ENCODE data around the gene WBP2. TPM values are rescaled to one million over a fixed set of nuclear protein-coding genes. Genes with fewer than 3 reads are reported as not detected.

WBP2 gene
- total and polyA plus RNA-seq, 2 of the 13 experiments (the other 11 are each of a cell fraction or from before 2014, with no cell fraction given) = 29.2 to 29.5 TPM

DNA sequence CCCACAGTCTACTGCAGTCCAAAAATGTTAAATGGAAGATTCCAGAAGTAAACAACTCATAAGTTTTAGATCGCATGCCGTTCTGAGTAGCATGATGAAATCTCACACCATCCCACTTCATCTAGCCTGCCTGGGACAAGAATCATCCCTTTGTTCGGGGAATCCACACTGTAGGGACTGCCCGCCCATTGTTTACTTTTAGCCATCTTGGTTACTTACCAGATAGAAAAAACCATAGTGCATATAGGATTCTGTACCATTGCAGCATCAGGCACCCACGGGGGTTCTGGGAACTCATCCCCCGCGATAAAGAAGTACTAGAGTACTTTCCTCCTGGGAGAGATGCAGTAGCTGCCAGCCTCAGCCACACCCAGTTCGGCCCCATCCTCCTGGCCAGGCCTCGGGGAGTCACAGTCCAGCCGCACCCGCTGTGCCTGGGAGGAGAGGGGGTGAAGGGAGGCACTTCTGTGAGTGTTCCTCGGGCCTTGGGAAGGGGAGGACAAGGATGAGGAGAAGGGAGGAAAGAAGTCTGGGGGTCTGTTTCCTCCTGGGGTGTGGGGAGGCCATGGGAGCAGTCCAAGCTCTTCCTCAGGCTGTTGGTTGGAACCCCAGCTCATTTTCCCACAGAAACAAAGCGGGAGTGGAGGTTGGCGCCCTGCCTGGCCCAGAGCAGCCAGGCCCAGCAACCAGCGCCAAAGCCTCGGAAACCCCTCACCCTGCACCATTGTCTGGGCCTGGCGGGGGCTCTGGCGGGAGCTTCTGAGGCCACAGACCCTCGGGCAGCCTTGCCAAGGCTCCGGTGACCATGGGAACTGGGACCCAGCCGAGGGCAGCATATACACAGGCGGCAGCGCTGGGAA is 14.4 kb upstream of the WBP2 start:
- no peaks in the 10 kb centered on the region for H3K27me3 ChIP-seq (ENCODE audit: control insufficient read depth in 1 of 2, insufficient read depth in 2 of 2, low read length in 2 of 2)
- ChIA-PET CTCF (ENCODE audit: low intra/inter-chr PET ratio, low total read pairs) (no interaction called here), POLR2A (interaction anchor here (1.0 to 13.8 kb wide), 8 partner anchors 8 to 105 kb away, joined by 3 to 454 read pairs (median 14); partner anchors contain the start of genes GALK1, TRIM47, TRIM65 and UNC13D)
- H3K4me2 ChIP-seq (ENCODE audit: low read depth, low read length) = peak overlapping the region; percentile 84
- H3K4me1 ChIP-seq (ENCODE audit: insufficient read depth, low read length) = peaks cover 94% of the 10 kb centered on the region
- H3K27ac ChIP-seq (ENCODE audit: extremely low read length, insufficient read depth, low read length) = peak overlapping the region; percentile 83
- no peaks in the 10 kb centered on the region; the same call in 1 of the 2 replicates for H4K20me1 ChIP-seq (ENCODE audit: insufficient read depth, low read length)
- in situ Hi-C loops (cut with HindIII; ENCODE audit: extremely low pct_ligation_motif_present, low pct_unique_long_range_greater_than_20kb) = no loop called here
- H3K4me3 ChIP-seq (replicated peaks in 1 of 3; ENCODE audit: insufficient read depth in 1 of 3, low read depth in 2 of 3, low read length in 3 of 3) = peak overlapping the region; percentile 59 to 75 (median 59)
- TSS peak; percentile 87 for BruUV-seq (replicated peaks)
- FAIRE-seq (peak; percentile 96), DNase-seq (ENCODE audit: low spot score) (peak; percentile 99), ATAC-seq (peak; percentile 52)
- intact Hi-C loops (cut with micrococcal nuclease; ENCODE audit: unreplicated experiment) = loop anchor here (2.0 kb wide), 1 partner anchor 15 kb away; the partner anchor contains the start of gene WBP2
- H3K9me3 ChIP-seq (ENCODE audit: low read length) = no peaks in the 10 kb centered on the region
- peak overlapping the region; percentile 85 for H3K9ac ChIP-seq (ENCODE audit: insufficient read depth, low read depth, low read length)
- 15% methylated on average over 16 of the region's 23 CpGs for WGBS (ENCODE audit: low lambda C conversion rate)
- H3K79me2 ChIP-seq (ENCODE audit: insufficient read depth, low read length) = peaks cover 9% of the 10 kb centered on the region
- H2AFZ ChIP-seq (ENCODE audit: low read length) = no peak overlapping the region
- H3K36me3 ChIP-seq (replicated peaks in 1 of 2; ENCODE audit: control insufficient read depth in 1 of 2, insufficient read depth in 2 of 2, low read length in 2 of 2) = peaks cover 1 to 8% of the 10 kb centered on the region in 2 experiments; a peak in 3 of 5 replicates
- TF ChIP-seq ZNF619 (CRISPR knock-in tag; IDR thresholded peaks at IDR 0.05) (no peak), ZSCAN29 (CRISPR knock-in tag; conservative IDR thresholded peaks at IDR 0.05) (peak; percentile 91), STAG1 (CRISPR knock-in tag; IDR thresholded peaks at IDR 0.05) (no peak), SYNCRIP (IDR thresholded peaks at IDR 0.05; ENCODE audit: insufficient read depth, low read depth, low read length) (no peak), NFYC (CRISPR knock-in tag; IDR thresholded peaks at IDR 0.05) (0 out of 2 replicates have a peak, but pooled peaks have one; percentile 35), GATA4 (IDR thresholded peaks at IDR 0.05; ENCODE audit: borderline replicate concordance, low read depth) (peak; percentile 19; the same call in 1 of the 2 replicates), SRSF1 (optimal IDR thresholded peaks at IDR 0.05; ENCODE audit: low read depth, low read length) (peak; percentile 19), KLF15 (CRISPR knock-in tag; IDR thresholded peaks at IDR 0.05; ENCODE audit: borderline replicate concordance) (no peak), RARA (CRISPR knock-in tag; IDR thresholded peaks at IDR 0.05) (peak; percentile 74), JARID2 (CRISPR knock-in tag; IDR thresholded peaks at IDR 0.05; ENCODE audit: insufficient replicate concordance) (no peak), ZNF841 (CRISPR knock-in tag; IDR thresholded peaks at IDR 0.05; ENCODE audit: borderline replicate concordance) (no peak), DNMT3B (CRISPR knock-in tag; conservative IDR thresholded peaks at IDR 0.05) (peak; percentile 62; the same call in 1 of the 2 replicates), KDM6A (CRISPR knock-in tag; IDR thresholded peaks at IDR 0.05; ENCODE audit: low read depth) (peak; percentile 49; the same call in 1 of the 2 replicates), KDM5A (IDR thresholded peaks at IDR 0.05; ENCODE audit: borderline replicate concordance, low read length) (no peak; the same call in 1 of the 2 replicates)
- TF ChIP-seq, protein P1, sequence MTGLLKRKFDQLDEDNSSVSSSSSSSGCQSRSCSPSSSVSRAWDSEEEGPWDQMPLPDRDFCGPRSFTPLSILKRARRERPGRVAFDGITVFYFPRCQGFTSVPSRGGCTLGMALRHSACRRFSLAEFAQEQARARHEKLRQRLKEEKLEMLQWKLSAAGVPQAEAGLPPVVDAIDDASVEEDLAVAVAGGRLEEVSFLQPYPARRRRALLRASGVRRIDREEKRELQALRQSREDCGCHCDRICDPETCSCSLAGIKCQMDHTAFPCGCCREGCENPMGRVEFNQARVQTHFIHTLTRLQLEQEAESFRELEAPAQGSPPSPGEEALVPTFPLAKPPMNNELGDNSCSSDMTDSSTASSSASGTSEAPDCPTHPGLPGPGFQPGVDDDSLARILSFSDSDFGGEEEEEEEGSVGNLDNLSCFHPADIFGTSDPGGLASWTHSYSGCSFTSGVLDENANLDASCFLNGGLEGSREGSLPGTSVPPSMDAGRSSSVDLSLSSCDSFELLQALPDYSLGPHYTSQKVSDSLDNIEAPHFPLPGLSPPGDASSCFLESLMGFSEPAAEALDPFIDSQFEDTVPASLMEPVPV (CRISPR knock-in tag; IDR thresholded peaks at IDR 0.05) = peak; percentile 31; the same call in 1 of the 2 replicates
- TF ChIP-seq, protein P2, sequence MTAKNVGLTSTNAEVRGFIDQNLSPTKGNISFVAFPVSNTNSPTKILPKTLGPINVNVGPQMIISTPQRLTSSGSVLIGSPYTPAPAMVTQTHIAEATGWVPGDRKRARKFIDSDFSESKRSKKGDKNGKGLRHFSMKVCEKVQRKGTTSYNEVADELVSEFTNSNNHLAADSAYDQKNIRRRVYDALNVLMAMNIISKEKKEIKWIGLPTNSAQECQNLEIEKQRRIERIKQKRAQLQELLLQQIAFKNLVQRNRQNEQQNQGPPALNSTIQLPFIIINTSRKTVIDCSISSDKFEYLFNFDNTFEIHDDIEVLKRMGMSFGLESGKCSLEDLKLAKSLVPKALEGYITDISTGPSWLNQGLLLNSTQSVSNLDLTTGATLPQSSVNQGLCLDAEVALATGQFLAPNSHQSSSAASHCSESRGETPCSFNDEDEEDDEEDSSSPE (CRISPR knock-in tag; IDR thresholded peaks at IDR 0.05) = peak; percentile 74
- TF ChIP-seq, protein P3, sequence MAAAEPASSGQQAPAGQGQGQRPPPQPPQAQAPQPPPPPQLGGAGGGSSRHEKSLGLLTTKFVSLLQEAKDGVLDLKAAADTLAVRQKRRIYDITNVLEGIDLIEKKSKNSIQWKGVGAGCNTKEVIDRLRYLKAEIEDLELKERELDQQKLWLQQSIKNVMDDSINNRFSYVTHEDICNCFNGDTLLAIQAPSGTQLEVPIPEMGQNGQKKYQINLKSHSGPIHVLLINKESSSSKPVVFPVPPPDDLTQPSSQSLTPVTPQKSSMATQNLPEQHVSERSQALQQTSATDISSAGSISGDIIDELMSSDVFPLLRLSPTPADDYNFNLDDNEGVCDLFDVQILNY (CRISPR knock-in tag; conservative IDR thresholded peaks at IDR 0.05) = no peak
- TF ChIP-seq, protein P4, sequence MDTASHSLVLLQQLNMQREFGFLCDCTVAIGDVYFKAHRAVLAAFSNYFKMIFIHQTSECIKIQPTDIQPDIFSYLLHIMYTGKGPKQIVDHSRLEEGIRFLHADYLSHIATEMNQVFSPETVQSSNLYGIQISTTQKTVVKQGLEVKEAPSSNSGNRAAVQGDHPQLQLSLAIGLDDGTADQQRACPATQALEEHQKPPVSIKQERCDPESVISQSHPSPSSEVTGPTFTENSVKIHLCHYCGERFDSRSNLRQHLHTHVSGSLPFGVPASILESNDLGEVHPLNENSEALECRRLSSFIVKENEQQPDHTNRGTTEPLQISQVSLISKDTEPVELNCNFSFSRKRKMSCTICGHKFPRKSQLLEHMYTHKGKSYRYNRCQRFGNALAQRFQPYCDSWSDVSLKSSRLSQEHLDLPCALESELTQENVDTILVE (CRISPR knock-in tag; IDR thresholded peaks at IDR 0.05) = peak; percentile 39; the same call in 1 of the 2 replicates

Measured in HepG2 (cell line).